Muscle of back (tissue), 11 donors: Measurements from ENCODE around the gene ILK. TPM values are rescaled to one million over a fixed set of nuclear protein-coding genes. Genes with fewer than 3 reads are reported as not detected.

Source experiments
- DNase-seq, 3 donors: peaks; one replicate each; pipeline versions ENCODE4 v3.0.0 to v3.0.0-alpha.2; 2013
- polyA plus RNA-seq, 10 donors: library from polyadenylated mRNA; unstranded; fragments of 120-200 nt; gene quantifications; one replicate each; pipeline ENCODE4 v1.2.1, GENCODE V29; 2013; ENCODE audit not compliant: insufficient read length in 10 of 10

The ILK gene
- polyA plus RNA-seq, 10 donors, result 135 to 163 (median 147) TPM

DNA sequence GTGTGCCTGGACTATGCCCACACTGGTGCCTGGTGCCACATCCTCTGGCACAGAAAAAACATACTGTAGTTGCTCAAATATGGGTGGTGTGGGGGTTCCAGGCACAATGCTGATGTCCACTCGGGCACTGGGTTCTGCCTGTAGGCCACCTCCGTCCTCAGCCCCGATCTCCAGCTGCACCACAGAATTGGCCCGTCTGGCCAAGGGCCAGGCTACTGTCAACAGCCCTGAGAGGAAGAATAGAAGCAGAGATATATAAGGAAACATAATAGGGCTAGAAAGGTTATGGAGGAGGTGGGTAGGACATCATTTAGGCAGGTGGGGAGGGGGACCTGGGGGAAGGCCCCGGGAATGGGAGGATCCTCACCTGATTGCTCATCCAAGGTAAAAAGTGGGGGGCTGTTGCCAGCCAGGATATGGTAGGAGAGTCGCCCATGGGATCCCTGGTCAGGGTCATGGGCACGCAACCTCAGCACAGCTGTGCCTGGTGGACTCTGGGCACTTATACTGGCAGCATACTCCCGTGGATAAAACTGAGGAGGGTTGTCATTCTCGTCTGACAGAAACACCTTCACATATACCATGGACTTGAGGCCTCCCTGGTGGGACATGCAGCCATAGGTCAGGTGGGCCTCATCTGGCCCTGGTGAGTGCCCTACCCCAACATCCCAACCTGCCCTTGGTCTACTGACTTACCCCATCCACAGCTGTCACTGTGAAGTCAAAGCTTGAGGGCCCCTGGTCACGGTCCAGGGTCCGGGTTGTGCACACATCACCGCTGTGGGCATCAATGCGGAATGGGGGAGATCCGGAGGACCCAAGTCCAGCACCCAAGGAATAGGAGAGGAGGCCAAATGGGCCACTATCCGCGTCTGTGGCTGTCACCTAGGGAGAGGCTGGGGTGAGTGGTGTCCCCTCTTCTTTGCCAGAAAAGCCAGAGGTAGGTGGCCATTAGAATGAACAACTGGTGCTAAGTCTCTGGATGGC lies 30.1 kb downstream of the ILK start:
- DNase-seq, result no peak

DNA sequence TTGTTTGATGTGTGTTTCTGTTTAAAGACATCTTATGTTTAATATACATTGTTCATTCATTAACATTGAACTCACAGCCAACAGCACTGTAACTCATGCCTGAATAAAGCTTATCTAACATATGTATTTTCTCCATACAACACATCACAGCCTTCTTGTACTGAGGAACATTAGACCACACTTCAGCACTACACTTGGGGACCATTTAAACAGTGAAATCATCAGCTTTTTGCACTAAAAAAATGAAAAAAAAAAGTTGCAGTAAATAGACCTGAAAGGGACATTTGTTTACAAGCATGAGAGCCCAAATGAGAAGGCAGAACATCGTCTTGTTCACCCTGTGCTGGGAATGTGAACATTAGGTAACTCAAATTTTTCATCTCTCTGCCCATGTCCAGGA lies 31.0 kb downstream of the ILK start:
- no peak for DNase-seq

DNA sequence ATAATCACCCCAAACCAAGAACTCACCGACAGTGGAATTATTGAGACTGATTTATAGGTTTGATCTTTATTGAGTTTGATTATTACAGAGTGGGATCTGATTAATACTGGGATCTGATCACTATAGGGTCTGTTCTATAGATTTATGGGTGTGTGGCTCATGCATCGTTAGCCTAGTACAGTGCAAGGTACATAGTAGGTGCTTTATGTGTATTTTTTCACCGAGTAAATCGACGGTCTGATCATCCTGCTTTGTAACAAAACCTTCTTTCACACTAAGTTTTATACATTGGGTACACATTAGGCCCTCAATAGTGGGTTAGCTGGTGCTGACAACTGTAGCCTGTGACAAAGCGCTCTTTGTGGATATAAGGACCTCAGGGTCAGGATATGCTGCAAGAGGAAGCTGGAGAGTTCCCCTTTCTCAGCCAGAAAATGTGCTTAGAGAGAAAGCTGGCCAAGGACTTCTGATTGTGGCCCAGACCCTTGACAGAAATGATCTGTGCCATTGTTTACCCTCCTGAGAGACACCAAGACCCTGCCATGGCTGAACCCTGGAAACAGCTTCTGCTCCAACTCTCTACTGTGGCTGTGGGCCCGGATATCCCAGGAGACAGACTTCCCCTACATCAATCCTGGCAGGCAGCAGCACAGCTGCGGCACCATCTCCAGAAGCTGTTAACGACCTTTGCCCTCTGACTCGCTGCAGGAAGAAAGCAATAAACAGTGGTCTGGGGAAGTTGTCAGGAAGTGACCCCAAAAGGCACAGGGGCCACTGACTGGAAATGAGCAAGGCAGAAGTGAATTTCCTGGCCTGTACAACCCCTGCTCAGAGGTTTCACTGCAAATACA lies 31.7 kb downstream of the ILK start:
- peak in 1 of 3 donors; percentile 83 for DNase-seq

DNA sequence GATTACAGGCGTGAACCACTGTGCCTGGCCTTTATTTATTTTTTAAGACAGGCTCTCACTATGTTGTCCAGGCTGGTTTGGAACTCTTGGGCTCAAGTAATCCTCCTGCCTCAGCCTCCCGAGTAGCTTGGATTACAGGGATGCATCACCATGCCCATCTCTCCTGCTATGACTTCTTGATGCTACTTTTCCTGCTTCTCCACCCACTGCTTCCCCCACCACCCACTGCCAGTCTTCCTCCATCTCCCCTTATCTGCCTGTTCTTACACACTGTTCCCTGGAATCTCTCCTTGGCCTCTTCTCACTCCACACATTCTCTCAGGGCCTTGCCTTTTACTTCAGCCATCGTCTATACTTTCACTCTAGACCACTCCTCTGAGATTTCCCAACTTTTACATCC lies 32.9 kb downstream of the ILK start:
- DNase-seq, result no peak

DNA sequence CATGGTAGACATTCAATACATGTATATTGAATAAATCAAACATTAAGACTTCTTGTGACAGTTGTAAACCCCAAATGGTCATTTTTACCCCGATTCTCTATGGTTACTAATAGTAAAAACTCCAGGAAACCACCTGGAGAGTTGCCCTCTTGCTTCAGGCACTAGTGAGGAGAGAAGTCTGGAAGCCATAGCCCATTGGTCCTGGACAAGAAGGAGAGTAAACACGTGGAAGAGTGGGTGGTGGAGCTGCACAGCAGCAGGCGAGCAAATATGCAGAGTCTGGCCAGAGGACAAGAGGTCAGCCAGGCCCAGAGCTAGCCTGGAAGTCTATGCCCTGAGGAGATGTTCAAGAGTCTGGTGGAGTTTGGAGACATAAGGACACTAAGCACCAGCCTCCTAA lies 34.3 kb downstream of the ILK start:
- DNase-seq, result peak in 2 of 3 donors; percentile 53 to 60

DNA sequence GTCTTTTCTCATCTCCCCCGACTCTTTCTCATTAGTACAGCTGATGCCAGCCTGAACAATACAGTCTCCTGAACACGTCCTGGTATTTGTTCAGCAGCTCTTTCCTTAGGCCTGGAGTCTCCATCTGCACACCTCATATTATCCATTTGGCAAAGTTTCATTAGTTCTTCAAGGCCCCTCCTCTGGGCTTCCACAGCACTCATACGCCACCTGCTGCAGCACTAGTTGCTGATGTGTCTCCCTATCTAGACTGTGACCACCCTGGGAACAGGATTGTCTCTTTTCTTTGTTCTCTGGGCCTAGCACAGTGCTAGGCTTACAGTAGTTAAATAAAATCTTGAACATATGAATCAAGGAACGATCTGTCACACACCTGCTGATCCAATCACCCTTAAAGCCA lies 34.9 kb downstream of the ILK start:
- no peak for DNase-seq

DNA sequence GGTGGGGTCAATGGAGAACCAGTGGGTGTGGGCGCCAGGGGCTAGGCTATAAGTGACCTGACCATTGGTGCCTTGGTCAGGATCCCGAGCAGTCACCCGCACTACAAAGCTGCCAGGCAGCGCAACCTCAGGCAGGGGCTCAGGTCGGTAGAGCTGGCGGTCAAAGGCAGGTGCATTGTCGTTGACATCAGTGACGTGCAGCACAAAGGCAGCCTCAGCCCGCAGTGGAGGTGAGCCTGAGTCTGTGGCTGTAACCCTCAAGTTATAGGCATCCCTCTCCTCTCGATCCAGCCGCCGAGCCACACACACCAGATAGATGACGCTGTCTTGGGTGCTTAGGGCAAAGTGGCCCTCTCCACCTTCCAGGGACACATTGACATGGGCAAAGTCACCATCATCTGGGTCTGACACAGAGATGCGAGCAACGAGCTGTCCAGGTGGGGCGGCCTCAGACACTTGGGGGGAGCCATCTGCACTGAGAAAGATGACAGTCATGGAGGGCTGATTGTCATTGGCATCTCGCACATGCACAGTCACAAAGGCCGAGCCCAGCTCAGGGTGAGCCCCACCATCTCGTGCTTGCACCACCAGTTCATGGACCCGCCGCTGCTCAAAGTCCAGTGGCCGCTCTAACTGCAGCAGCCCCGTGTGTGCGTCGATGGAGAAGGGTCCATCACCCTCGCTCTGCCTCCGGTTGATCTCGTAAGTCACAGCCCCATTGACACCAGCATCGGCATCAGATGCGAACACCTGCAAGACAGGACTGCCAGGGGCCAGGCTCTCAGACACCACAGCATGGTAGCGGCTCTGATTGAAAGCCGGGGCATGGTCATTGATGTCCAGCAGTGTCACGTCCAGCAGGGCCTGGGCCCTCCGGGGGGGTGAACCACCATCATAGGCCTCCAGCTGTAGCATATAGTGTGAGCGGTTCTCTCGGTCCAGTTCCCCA lies 36.7 kb downstream of the ILK start:
- DNase-seq, result no peak

DNA sequence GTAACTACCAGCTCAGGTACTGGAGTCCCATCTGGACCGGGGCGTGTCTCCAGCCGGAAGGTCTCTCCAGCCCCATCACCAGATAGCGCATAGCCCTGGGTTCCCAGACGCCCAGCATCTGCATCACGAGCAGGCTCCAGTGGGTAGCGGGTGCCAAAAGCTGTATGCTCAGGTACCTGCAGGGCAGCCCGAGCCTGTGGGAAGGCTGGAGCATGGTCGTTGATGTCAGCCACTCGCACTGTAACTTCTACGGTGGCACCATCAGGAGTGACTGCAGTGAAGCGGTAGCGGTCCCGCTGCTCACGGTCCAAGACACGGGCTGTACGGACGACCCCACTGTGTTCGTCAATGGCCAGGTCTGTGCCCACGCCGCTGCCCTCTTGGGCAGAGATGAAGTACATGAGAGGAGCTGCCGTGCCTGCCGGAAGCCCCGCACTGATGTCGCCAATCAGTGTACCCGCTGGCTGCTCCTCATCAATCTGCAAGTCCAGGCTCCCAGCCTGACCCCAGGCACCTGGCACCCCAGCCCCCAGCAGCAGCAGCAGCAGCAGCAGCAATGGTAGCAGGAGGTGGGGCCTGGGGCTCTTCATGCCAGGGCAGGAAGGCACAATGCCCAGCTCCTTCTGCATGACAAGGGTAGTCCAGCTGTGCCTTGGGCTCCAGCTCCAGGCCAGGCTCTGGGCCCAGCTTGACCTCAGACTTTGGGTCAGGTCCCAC lies 37.6 kb downstream of the ILK start:
- DNase-seq, result no peak

DNA sequence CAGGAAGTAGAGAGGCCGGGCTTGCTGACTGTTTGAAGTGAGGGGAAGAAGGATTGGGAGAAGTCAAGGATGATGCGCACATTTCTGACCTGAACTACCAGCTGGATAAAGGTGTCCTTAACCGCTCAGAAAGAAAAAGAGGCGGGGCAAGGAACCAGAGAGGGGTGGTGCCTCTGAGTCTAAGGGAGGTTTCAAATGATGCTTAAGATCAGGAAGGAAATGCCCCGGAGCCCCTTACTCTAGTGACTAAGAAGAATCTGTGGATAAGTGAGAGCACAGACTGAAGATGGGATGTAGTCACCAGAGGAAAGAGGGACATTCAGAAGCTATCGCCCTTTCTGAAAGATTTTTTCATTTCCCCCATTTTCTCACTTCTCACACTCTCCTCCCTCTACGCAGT lies 39.4 kb downstream of the ILK start:
- no peak for DNase-seq

DNA sequence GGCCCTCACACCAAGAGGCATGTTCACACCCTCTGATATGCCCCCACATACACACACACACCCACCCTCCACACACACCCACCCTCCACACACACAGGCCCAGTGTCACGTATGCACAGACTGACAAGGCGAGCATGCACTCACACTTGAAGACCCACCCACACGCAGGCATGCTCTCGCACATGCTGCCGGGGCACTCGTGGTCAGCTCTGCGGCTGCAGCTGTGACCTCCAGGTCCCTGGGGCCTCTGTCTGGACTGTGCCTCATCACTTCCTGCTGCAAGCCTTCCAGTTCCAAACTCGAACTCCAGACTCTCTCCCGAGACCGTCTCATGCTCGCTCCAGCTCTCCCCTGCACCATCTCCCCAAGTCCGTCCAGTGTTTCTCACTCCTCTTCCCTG lies 42.5 kb downstream of the ILK start:
- DNase-seq, result peak; percentile 65 to 93 (median 82)

DNA sequence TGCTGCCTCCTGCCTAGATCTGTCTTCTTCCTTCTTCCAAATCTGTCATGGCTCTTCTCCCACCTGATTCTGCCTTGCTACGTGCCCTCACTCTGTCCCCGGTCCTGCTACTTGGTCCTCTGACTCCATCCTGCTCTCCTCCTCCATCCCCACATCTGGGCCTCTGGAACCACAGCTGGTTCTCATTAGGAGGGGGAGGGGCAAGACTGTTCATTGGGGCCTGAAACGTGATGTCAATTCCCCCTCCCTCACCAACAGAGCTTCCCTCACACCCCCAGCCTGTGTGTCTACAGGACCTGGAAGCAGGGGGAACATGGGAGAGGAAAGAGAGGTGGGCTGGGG lies 43.0 kb downstream of the ILK start:
- peak; percentile 90 to 97 (median 93) for DNase-seq

DNA sequence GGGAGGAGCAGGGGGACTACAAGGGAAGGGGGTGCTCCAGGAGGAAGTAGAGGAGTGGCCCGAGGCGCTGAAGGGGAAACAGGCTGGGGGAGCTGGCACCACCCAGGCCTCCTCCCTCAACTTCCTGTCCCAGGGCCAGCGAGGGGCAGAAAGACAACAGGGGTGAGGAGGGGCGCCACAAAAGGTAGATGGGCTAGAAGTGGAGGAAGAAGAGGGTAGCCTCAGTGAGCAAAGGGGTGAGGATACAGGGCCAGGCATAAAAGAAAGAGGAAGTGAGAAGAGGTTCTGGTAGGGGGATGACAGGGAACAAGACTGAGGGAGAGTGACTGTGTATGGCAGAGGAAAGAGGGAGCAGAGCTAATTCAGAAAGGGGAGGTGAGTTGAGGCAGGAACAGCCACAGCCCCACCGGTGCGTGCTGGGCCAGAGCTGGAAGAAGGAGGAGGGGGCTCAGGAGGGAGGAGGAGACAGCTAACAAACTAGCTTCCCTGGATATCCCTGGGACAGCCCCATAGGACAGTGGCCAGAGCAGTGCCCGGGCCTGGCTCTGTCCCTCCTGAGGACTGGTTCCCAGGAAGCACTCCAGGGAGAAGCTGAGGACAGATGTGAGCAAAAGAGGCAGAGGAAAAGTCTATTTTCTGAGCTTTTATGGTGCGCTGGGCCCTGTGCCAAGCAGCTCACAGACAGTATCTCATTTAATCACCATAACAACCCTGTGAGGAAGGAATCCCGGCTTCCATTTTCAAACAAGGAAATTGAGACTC lies 43.5 kb downstream of the ILK start:
- DNase-seq, result peak; percentile 58 to 92 (median 79)

DNA sequence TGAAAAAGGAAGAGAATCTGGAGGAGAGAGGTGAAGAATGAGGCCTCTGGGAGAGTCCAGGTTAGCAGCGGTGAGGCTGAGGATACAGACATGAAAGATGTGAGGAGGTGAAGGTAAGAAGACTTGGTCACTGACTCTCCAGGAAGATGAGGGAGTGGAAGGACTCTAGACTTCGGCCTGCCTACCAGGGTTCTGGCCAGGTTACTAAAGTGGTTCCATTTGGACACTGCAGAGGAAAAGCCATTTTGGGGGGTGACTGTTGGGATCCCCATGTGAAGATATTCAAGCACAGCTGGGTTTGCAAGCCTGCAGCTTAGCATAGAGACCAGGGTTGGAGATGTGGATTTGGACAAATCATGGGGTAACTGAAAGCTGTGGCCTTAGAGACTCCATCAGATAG lies 44.3 kb downstream of the ILK start:
- no peak for DNase-seq

DNA sequence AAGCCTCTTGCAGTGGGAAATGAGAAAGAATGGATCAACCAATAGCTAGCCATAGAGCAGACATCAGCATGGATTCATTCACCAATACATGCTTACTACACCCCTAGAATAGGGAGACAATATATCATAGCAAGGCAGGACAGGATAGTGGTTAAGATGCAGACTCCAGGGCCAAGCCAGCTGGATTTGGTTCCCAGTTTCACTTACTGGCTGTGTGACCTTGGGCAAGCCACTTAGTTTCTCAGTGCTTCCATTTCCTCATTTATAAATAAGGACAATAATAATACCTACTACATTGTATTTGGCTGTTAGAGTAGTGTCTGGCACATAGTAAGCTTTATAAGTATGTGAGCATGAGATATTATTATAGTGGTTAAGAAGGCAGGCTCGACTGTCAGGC lies 44.9 kb downstream of the ILK start:
- DNase-seq, result no peak

DNA sequence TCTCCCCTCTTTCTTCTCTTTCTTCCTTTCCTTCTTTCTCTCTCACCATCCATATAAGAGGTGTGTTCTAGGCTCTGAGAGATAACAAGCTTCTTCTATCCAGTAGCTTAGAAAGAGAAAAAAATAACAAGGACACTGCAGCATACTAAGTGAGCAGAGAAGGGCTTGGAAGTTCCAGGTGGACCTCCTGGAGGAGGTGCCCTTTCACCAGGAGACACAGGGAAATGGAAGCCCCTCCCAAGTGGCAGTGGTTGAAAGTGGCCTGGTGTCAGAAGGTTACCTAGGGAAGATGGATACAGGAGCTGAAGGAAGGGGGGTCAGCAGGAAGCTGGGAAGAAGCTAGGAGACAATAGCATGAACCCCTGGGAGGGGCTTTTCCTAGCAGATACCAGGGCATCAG lies 46.5 kb downstream of the ILK start:
- DNase-seq, result no peak

DNA sequence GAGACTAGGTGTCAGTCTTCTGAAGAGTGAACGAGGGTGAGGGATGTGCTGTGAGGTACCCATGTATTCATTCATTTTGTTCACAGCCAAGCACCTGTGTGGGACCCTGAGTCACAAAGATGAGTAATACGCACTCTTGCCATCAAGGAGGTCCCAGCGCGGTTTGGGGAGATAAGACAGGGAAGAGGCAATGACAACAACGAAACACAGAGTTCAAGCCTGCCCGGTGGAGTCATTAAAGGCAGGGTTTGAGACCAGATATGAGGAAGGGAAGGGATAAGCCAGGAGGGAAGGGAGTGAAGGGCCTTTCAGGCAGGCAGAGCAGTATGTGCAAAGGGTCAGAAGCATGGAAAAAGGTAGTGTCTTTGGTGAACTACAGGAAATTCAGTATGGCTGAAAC lies 47.4 kb downstream of the ILK start:
- DNase-seq, result no peak

DNA sequence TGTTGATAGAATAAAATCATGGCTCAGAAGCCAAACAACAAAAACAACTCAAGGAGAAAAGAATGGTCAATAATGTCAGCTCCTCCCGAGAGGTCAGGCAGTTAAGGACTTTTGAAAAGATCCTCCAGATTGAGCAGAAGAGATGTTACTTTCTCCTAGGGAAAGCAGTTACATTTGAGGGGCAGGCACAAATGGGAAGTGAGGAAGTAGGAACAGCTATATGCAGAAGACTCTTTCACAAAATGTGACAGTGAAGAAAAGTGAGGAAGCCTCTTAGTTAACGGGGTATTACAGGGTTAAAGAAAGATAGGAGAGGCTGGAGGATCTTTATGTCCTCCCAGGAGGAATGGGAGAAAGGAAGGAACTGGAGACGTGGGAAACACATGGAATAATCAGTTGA lies 48.6 kb downstream of the ILK start:
- DNase-seq, result no peak

DNA sequence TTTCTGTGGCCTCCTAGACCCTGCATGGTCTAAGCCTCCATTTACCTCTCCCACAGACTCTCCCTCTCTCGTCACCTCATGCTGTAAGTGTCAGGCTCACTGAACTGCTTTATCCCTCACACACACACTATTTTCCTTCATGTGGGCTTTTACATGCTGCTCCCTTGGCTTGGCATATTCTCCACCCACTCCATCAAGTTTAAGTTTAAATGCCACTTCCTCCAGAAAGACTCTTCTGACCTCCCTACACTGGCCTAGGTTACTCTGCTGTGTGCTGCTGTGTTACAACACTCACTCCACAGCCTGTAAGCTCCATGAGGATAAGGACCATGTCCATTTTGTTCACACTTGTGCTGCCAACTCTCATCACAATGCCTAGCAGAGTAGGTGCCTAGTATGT lies 49.5 kb downstream of the ILK start:
- no peak for DNase-seq

DNA sequence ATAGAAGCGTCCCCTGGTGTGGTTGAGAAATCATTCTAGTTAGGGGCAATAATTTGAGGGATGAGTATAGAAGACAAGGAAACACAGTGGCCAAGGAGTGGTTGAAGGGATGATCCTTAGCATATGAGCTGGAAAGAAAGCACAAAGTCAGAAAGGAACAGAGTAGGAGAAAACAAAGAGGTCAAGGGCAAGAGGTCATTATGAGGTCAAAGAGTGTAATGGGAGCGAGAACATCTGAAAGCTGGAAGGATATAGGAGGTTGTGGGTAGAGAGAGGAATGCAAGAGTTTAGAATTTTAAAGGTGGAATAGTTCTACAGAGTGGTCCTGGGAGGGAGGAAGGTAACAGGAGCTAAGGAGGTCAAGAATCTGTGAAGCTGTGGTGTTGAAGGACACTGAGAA lies 50.1 kb downstream of the ILK start:
- no peak for DNase-seq
